HEK293 (cell line): ENCODE data around the gene KDM4C.

ENCODE experiments used
- SP2 ChIP-seq: fragments of 450-650 bp; formaldehyde crosslinking; IDR thresholded peaks from 2 replicates; pipeline ENCODE4 v1.5.1; 2016; ENCODE audit warnings: missing biosample characterization, missing genetic modification characterization
- ZNF202 ChIP-seq: fragments of 450-650 bp; formaldehyde crosslinking; IDR thresholded peaks from 2 replicates; pipeline ENCODE4 v1.5.1; 2016; ENCODE audit warnings: missing biosample characterization, missing genetic modification characterization, borderline replicate concordance
- ZNF266 ChIP-seq: fragments of 450-650 bp; formaldehyde crosslinking; IDR thresholded peaks from 2 replicates; pipeline ENCODE4 v1.5.1; 2016; ENCODE audit warnings: missing biosample characterization, missing genetic modification characterization, low read depth
- ZNF324 ChIP-seq: fragments of 450-650 bp; formaldehyde crosslinking; IDR thresholded peaks from 2 replicates; pipeline ENCODE4 v1.5.1; 2016; ENCODE audit warnings: missing biosample characterization, missing genetic modification characterization
- TF ChIP-seq, protein P1 (sequence below): fragments of 450-650 bp; formaldehyde crosslinking; IDR thresholded peaks from 2 replicates; pipeline ENCODE4 v1.5.1; 2016; ENCODE audit warnings: missing biosample characterization, missing genetic modification characterization
- TF ChIP-seq, protein P2 (sequence below): fragments of 450-650 bp; formaldehyde crosslinking; IDR thresholded peaks from 2 replicates; pipeline ENCODE4 v1.5.1; 2016; ENCODE audit warnings: missing biosample characterization, missing genetic modification characterization

DNA sequence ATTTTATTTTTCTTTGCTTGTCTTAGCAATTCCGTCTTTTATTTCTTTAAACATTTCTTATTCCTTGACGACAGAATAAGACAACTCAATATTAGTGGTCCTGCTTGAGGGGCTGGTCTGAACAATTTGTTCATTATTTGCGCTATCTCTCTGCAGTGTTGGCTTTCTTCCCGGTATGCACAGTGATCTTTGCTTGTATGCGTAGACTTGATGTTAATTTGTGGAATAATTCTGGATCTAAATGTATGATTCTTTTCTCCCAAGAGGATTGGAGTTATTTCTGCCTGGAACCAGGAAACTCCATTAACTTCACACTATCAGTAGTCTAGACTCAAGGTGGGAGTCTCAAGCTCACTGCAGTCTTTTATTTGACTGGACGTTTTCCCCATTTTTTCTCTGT, 80.4 kb downstream of the KDM4C start:
- TF ChIP-seq, protein P1, sequence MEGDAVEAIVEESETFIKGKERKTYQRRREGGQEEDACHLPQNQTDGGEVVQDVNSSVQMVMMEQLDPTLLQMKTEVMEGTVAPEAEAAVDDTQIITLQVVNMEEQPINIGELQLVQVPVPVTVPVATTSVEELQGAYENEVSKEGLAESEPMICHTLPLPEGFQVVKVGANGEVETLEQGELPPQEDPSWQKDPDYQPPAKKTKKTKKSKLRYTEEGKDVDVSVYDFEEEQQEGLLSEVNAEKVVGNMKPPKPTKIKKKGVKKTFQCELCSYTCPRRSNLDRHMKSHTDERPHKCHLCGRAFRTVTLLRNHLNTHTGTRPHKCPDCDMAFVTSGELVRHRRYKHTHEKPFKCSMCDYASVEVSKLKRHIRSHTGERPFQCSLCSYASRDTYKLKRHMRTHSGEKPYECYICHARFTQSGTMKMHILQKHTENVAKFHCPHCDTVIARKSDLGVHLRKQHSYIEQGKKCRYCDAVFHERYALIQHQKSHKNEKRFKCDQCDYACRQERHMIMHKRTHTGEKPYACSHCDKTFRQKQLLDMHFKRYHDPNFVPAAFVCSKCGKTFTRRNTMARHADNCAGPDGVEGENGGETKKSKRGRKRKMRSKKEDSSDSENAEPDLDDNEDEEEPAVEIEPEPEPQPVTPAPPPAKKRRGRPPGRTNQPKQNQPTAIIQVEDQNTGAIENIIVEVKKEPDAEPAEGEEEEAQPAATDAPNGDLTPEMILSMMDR (tag by site-specific recombination), result no peak
- TF ChIP-seq, protein P2, sequence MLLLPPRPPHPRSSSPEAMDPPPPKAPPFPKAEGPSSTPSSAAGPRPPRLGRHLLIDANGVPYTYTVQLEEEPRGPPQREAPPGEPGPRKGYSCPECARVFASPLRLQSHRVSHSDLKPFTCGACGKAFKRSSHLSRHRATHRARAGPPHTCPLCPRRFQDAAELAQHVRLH (tag by site-specific recombination), result no peak
- TF ChIP-seq ZNF202 (tag by site-specific recombination) (no peak), ZNF324 (tag by site-specific recombination) (no peak), SP2 (tag by site-specific recombination) (no peak), ZNF266 (tag by site-specific recombination) (no peak)
